Measurements from ENCODE around the gene CADM1.

CADM1 gene

GRCh38 chr11:115515647-115516395 is 11.6 kb upstream of the CADM1 start:
- no peak for DNase-seq

- no peak for DNase-seq
These were observed 2.9 kb upstream of the CADM1 start for GRCh38 chr11:115506954-115507675.

DNA sequence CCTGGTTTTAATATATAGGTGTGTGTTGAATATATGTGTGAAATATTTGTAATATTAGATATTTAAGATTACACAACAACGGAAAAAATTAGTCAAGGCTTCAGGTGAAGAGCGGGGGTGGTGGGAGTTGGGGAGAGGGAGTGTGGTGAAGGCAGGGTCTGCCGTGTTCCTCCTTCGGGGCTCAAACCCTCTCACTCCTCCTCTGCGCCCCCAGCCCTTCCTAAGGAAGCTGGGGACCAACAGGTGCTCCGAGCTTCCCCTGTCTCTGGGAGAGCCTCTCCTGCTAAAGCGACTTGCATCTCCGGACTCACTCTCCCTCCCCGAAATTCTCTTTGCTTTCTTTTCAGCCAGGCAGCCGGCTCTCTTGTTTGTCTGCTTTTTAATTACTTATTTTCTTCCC is 960 bp upstream of the CADM1 start:
- no peak for DNase-seq

DNA sequence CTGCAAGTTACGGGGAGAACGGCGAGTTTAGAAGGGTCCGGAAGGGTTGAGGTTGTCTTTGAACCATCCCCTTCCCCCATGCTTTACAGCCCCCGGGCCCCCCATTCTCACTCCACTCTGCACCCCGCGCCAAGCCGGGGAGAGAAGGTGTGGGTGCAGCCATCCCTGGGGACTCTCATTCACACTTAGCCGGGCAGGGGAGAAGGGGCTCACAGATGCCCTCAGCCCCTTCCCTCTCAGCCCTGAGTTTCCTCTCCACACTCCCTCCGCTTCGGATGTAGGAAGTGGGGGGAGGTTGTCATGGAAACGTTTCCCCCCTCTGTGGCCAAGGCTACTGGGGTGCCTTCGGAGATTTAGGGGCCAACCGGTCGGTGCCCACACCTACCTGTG is 334 bp downstream of the CADM1 start:
- DNase-seq: no peak

DNA sequence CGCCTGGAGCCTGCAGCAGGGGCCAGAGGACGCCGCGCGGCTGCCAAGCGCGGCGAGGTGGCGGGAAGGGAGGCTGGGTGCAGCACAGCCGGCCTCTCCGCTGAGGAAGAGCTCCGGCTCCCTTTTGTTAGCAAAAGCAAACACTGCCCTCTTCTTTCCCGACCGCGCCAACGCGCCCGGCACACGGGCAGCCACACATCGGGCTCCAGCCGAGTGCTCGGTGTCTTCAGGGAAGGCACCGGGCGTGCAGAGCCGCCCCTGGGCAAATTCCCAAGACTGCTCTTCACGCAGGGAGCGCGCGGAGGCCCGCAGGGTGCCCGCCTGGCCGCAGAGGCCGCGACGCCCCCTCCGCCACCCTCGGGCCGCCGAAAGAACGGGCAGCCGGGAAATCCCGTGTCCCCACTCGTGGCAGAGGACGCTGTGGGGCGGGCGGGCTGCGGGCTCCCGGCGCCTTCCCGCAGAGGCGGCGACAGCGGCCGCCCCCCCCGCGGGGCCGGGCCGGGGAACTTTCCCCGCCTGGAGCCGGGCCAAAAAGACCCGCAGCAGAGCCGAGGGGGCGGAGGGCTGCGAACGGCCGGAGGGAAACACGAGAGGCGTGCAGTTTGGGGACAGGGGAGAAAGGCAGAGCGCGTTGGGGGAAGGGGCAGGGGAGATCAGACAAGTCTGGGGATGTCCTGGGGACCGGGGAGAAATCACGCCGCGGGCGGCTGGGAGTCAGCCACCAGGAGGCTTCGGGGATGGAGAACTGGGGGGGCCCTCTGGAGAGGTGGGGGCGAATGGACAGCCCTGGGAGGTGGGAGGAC is 931 bp downstream of the CADM1 start:
- DNase-seq: peak; percentile 5

DNA sequence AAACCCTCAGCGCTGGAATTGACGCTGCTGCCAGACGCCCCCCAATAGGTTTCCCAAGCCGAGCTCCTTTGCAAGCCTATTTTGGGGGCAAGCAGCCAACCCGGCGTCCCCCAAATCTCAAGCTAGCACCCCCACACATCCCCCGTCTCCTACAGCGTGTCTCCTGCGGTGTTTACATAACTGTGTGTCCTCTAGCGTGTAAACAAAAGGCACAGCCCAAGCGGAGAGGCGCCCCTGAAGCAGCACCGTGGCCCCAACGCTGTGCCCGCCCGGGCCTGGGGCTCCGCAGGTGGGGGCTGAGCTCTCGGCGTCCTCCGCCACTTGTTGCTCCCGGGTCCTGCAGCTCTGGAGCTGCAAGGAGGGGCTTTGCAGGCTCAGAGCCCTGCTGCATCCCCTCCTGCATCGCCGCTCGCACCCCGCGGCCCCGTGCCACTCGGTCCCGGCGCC is 1.6 kb downstream of the CADM1 start:
- no peak for DNase-seq

GRCh38 chr11:115501893-115502589 is 2.2 kb downstream of the CADM1 start:
- no peak for DNase-seq

DNA sequence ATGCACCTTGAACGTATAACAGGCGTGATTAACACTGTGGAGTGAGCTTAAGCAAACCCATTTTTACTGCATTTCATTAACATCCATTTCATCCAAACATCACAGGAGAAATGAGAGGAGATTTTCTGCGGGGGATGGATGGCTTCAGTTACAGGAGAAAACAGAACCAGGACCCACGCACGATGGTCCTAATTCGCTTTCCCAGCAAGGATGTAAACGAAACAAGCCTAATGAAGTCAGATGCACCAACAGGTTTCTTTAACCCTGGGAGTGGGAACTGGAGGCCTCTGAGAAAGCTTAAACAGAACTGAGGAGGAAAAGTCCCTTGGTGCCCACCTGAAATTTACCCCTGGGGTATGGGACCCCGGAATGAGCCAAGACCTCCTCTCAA is 2.7 kb downstream of the CADM1 start:
- no peak for DNase-seq

GRCh38 chr11:115500547-115501501 is 3.4 kb downstream of the CADM1 start:
- DNase-seq: no peak

- no peak for DNase-seq
These were observed 4.3 kb downstream of the CADM1 start for GRCh38 chr11:115499891-115500290.

- DNase-seq: no peak
These were observed 4.9 kb downstream of the CADM1 start for GRCh38 chr11:115499241-115499799.

DNA sequence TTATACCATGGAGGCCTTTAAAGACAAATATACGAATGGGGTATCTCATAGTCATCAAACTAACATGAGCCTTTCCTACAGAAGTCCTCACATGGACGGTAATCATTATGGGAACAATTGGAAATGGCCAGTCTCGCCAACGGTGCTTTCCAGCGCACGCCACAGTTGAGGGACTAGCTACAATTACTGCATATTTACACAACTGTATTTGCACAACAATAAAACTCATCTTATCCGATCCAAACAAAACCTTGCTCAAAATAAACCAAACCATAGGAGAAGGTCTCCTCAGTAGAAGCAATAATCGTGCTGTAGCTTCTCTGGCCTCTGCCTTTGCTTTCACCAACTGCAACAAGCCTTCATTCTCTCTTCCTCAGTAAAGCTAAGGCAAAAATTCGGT is 5.9 kb downstream of the CADM1 start:
- DNase-seq: no peak

DNA sequence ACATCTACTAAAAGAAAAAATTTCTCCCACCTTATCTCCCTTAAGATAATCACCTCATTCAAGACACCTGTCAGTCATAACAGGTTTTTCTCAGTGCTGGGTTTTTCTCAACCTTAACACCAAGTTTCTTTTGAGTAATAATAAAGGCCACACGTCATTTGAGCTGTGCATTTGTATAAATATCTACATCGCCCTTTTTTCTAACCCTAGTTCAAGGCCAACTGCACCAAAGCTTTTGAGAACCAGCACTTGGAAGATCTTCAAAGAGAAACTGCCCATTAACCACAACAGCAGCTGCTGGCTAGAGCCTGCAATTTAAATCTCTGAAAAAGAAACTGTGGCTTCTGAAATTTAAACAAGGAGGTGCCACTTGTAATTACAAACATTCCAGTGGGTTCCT is 6.9 kb downstream of the CADM1 start:
- no peak for DNase-seq

GRCh38 chr11:115496892-115497291 is 7.3 kb downstream of the CADM1 start:
- no peak for DNase-seq

GRCh38 chr11:115493905-115494304 is 10.3 kb downstream of the CADM1 start:
- no peak for DNase-seq

- no peak for DNase-seq
These were observed 10.7 kb downstream of the CADM1 start for GRCh38 chr11:115493488-115493887.

GRCh38 chr11:115489466-115489865 is 14.7 kb downstream of the CADM1 start:
- no peak for DNase-seq

DNA sequence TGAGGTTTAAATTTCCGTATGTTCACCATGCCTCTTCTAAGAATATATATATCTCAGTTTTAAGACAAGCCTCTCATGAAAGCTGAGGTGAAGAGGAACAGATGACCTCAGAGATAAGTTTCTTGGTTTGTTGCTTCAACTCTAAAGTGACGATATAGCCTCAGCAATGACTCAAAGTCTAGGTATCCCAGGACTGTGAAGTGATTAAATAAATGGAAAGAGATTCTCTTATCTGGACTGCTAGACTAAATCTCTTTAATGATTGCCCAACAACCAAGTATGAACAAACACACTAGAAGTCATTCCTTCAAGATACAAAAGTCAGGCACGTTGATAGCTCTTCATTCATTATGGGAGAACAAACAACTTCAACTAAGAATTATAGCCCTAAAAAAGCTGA is 15.3 kb downstream of the CADM1 start:
- DNase-seq: no peak

GRCh38 chr11:115481528-115481927 is 22.7 kb downstream of the CADM1 start:
- DNase-seq: no peak

- DNase-seq: no peak
These were observed 23.6 kb downstream of the CADM1 start for GRCh38 chr11:115480611-115481010.

DNA sequence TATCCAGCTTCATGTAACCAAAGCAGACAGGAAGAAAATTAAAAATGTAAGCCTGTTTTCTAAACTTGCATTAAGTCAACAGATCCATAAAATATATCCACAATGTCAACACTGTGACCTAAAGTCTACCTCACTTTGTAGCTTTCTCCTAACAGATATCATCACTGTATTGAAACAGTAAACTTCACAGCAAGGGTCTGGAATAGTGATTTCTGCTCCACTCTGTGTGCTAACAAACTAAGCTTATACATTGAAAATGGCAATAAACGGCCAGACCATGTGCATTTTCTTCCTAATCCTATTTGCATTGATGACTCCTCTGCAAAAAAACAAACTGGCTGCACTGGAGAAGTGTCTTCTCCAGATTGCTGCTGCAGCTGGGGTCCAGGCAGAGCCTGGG is 26.8 kb downstream of the CADM1 start:
- DNase-seq: no peak
